Lower leg skin (tissue), 3 donors: ENCODE measurements around the gene CDH23.

ENCODE experiments used
- CTCF ChIP-seq, 3 donors: fragments of 450-650 bp; IDR thresholded peaks; one replicate each; pipeline ENCODE4 v1.5.1; 2016; ENCODE audit warnings: antibody characterized with exemption in 3 of 3, mild to moderate bottlenecking in 3 of 3, moderate library complexity in 2 of 3
- POLR2A ChIP-seq, 2 donors: fragments of 450-650 bp; IDR thresholded peaks; one replicate each; pipeline ENCODE4 v1.6.1; 2016 to 2017; ENCODE audit warnings: antibody characterized with exemption in 2 of 2, mild to moderate bottlenecking in 1 of 2, moderate library complexity in 1 of 2

DNA sequence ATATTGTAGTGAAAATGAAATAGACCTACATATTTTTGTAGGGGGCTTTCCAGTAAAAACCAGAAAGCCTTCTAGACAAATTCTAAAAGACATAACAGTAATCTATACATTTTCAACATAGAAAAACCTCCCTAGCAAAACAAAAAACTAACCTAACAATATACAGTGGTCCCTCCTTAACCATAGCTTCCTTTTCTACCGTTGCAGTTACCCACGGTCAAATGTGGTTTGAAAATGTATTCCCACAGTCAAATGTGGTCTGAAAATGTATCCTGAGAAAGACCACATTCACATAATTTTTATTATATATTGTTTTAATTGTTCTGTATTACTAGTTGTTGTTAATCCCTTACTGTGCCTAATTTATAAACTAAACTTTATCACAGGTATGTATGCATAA lies 448.0 kb downstream of the CDH23 start:
- no peak for TF ChIP-seq CTCF (IDR thresholded peaks at IDR 0.05)
- TF ChIP-seq POLR2A (IDR thresholded peaks at IDR 0.05): no peak
